CD14-positive monocyte (primary cell): ENCODE measurements around the gene RARB. TPM values are rescaled to one million over a fixed set of nuclear protein-coding genes. Genes with fewer than 3 reads are reported as not detected.

Experiments
- DNase-seq, 3 donors: peaks; one replicate each; pipeline ENCODE4 v3.0.0-alpha.2; 2011 to 2022
- H2AFZ ChIP-seq: 2 replicates; pipeline ENCODE4 v1.6.0; 2012; ENCODE audit warnings: mild to moderate bottlenecking, low read depth, low read length, inconsistent platforms; ENCODE audit not compliant: insufficient read depth, poor library complexity, severe bottlenecking
- H3K27ac ChIP-seq, 2 donors: 1 replicate in 1 of 2; 2 replicates in 1 of 2; pipeline ENCODE4 v1.5.1; 2012 to 2013; ENCODE audit warnings: low read length in 2 of 2, control low read depth in 1 of 2, inconsistent platforms in 1 of 2, low read depth in 1 of 2, mild to moderate bottlenecking in 1 of 2
- H3K27me3 ChIP-seq, 2 donors: one replicate each; pipeline versions ENCODE4 v1.6.0 to v1.6.1; 2011 to 2013; ENCODE audit warnings: low read length in 2 of 2; ENCODE audit not compliant: control insufficient read depth in 2 of 2, insufficient read depth in 2 of 2
- H3K36me3 ChIP-seq, 2 donors: replicated peaks in 1 of 2; 1 replicate in 1 of 2; 2 replicates in 1 of 2; pipeline versions ENCODE4 v1.5.1 to v1.6.1; 2012 to 2013; ENCODE audit warnings: low read length in 2 of 2, control low read depth in 1 of 2, inconsistent platforms in 1 of 2, mild to moderate bottlenecking in 1 of 2; ENCODE audit not compliant: insufficient read depth in 2 of 2, control insufficient read depth in 1 of 2
- H3K4me1 ChIP-seq, 2 donors: 1 replicate in 1 of 2; 2 replicates in 1 of 2; pipeline versions ENCODE4 v1.5.1 to v1.6.1; 2012 to 2013; ENCODE audit warnings: low read length in 2 of 2, control low read depth in 1 of 2, inconsistent platforms in 1 of 2, mild to moderate bottlenecking in 1 of 2, moderate library complexity in 1 of 2; ENCODE audit not compliant: insufficient read depth in 2 of 2, control insufficient read depth in 1 of 2
- H3K4me2 ChIP-seq: replicated peaks from 2 replicates; pipeline ENCODE3; 2012; ENCODE audit warnings: low read length, moderate library complexity, mild to moderate bottlenecking; ENCODE audit not compliant: poor library complexity, severe bottlenecking; ENCODE audit errors: extremely low read depth
- H3K4me3 ChIP-seq, 3 experiments: fragments of 200-600 bp in 1 of 3; sonication (generic) in 1 of 3; replicated peaks in 1 of 3; 1 replicate in 2 of 3; 2 replicates in 1 of 3; pipeline ENCODE4 v1.5.1; 2011 to 2013; ENCODE audit warnings: low read length in 3 of 3, mild to moderate bottlenecking in 3 of 3, control low read depth in 2 of 3, low read depth in 2 of 3, inconsistent platforms in 1 of 3, moderate library complexity in 1 of 3
- H3K79me2 ChIP-seq: 2 replicates; pipeline ENCODE4 v1.6.0; 2012; ENCODE audit warnings: mild to moderate bottlenecking, control low read depth, inconsistent platforms, low read length, moderate library complexity; ENCODE audit not compliant: insufficient read depth
- H3K9ac ChIP-seq: 2 replicates; pipeline ENCODE4 v1.6.0; 2017; ENCODE audit warnings: low read length, mild to moderate bottlenecking; ENCODE audit not compliant: insufficient read depth, poor library complexity, severe bottlenecking
- H3K9me3 ChIP-seq, 2 donors: replicated peaks in 1 of 2; 1 replicate in 1 of 2; 2 replicates in 1 of 2; pipeline versions ENCODE4 v1.5.1 to v1.6.1; 2012 to 2013; ENCODE audit warnings: low read length in 2 of 2, control low read depth in 1 of 2; ENCODE audit not compliant: control insufficient read depth in 1 of 2, insufficient read depth in 1 of 2
- H4K20me1 ChIP-seq: 2 replicates; pipeline ENCODE4 v1.6.0; 2012; ENCODE audit warnings: mild to moderate bottlenecking, low read length, control low read depth, moderate library complexity; ENCODE audit not compliant: insufficient read depth
- H3K27ac Mint-ChIP-seq, 7 donors: one replicate each; pipeline ENCODE4 v1.8.0; 2020; ENCODE audit warnings: mild to moderate bottlenecking in 7 of 7, mixed read lengths in 7 of 7, moderate library complexity in 6 of 7, inconsistent platforms in 2 of 7
- H3K27me3 Mint-ChIP-seq, 3 donors: one replicate each; pipeline ENCODE4 v1.8.0; 2021 to 2022; ENCODE audit warnings: low read depth in 3 of 3, mild to moderate bottlenecking in 3 of 3, mixed read lengths in 3 of 3, moderate library complexity in 3 of 3, inconsistent platforms in 1 of 3
- H3K36me3 Mint-ChIP-seq, 2 donors: one replicate each; pipeline ENCODE4 v1.8.0; 2020; ENCODE audit warnings: mixed read lengths in 2 of 2, inconsistent platforms in 1 of 2, mild to moderate bottlenecking in 1 of 2
- H3K4me1 Mint-ChIP-seq: one replicate; pipeline ENCODE4 v1.8.0; 2020; ENCODE audit warnings: mild to moderate bottlenecking, mixed read lengths
- H3K4me3 Mint-ChIP-seq, 2 donors: one replicate each; pipeline ENCODE4 v1.8.0; 2020; ENCODE audit warnings: mild to moderate bottlenecking in 2 of 2, mixed read lengths in 2 of 2, moderate library complexity in 1 of 2
- H3K9me3 Mint-ChIP-seq, 7 donors: one replicate each; pipeline ENCODE4 v1.8.0; 2020 to 2022; ENCODE audit warnings: mixed read lengths in 7 of 7, mild to moderate bottlenecking in 6 of 7, moderate library complexity in 6 of 7, inconsistent platforms in 2 of 7
- WGBS: methylation state at CpG from one replicate; pipeline ENCODE4 v1.1.5; 2013; ENCODE audit warnings: missing lambda C conversion rate; ENCODE audit not compliant: insufficient coverage; 5-methylcytosine and 5-hydroxymethylcytosine counted together
- intact Hi-C, 2 donors: fragments of 100-400 bp; cut with micrococcal nuclease; formaldehyde crosslinking; loops; one replicate each; pipeline versions ENCODE4 v1.15.0 to v1.15.1; 2023
- polyA plus RNA-seq, 3 donors: library from polyadenylated mRNA; depleted of rRNA in 1 of 3; unstranded in 2 of 3; stranded (reverse) in 1 of 3; fragments of 300-500 nt in 2 of 3; fragments of >200 nt in 1 of 3; fragmentation: Illumina TruSeq in 2 of 3; gene quantifications; 1 replicate in 2 of 3; 2 replicates in 1 of 3; pipeline ENCODE4 v1.2.3, GENCODE V29; 2012 to 2021
- TF ChIP-seq, protein P1 (sequence below): fragments of 200-600 bp; IDR thresholded peaks from one replicate; pipeline ENCODE4 v1.8.0; 2022; ENCODE audit warnings: antibody characterized with exemption, mild to moderate bottlenecking

The RARB gene
- polyA plus RNA-seq, 3 donors: not detected

DNA sequence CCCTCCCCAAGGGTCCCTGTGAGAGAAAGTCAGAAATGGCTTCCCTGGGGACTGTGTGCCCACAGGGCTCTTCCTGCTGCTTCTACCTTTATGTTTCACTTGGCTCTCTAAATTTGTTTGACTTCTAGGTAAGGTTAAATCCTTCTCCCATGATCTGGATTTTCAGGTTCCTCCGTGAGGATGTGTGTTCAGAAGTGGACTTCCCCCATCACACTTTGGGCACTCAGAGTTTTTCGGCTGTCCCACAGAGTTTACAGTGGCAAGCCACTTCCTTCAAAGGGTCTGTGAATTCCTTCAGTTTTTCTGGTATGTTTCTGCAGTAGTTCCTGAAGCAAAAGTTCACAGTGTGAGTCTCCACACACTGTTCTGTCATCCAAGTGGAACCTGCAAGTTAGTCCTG, 30.9 kb upstream of the RARB start:
- Mint-ChIP-seq H3K27me3 (peaks cover 0 to 1% (median 0%) of the 10 kb centered on the region in 3 donors), H3K9me3 (peaks cover 2 to 11% (median 4%) of the 10 kb centered on the region in 7 donors), H3K4me3 (no peak overlapping the region), H3K27ac (no peak overlapping the region), H3K4me1 (no peaks in the 10 kb centered on the region), H3K36me3 (no peaks in the 10 kb centered on the region)
- intact Hi-C loops: no loop called here
- no peak overlapping the region for H3K4me2 ChIP-seq
- TF ChIP-seq, protein P1, sequence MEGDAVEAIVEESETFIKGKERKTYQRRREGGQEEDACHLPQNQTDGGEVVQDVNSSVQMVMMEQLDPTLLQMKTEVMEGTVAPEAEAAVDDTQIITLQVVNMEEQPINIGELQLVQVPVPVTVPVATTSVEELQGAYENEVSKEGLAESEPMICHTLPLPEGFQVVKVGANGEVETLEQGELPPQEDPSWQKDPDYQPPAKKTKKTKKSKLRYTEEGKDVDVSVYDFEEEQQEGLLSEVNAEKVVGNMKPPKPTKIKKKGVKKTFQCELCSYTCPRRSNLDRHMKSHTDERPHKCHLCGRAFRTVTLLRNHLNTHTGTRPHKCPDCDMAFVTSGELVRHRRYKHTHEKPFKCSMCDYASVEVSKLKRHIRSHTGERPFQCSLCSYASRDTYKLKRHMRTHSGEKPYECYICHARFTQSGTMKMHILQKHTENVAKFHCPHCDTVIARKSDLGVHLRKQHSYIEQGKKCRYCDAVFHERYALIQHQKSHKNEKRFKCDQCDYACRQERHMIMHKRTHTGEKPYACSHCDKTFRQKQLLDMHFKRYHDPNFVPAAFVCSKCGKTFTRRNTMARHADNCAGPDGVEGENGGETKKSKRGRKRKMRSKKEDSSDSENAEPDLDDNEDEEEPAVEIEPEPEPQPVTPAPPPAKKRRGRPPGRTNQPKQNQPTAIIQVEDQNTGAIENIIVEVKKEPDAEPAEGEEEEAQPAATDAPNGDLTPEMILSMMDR: no peak
- no peaks in the 10 kb centered on the region for H3K79me2 ChIP-seq
- H2AFZ ChIP-seq: no peak overlapping the region
- DNase-seq: no peak
- no CpG with 5 or more reads among the region's 2 CpGs for WGBS
- H3K27ac ChIP-seq: no peak overlapping the region
- no peaks in the 10 kb centered on the region for H3K4me1 ChIP-seq
- H3K9ac ChIP-seq: no peak overlapping the region
- H3K4me3 ChIP-seq: no peak overlapping the region
- no peaks in the 10 kb centered on the region for H3K27me3 ChIP-seq
- no peaks in the 10 kb centered on the region for H4K20me1 ChIP-seq
- H3K9me3 ChIP-seq: peaks cover 0 to 8% of the 10 kb centered on the region in 2 donors
- no peaks in the 10 kb centered on the region for H3K36me3 ChIP-seq

DNA sequence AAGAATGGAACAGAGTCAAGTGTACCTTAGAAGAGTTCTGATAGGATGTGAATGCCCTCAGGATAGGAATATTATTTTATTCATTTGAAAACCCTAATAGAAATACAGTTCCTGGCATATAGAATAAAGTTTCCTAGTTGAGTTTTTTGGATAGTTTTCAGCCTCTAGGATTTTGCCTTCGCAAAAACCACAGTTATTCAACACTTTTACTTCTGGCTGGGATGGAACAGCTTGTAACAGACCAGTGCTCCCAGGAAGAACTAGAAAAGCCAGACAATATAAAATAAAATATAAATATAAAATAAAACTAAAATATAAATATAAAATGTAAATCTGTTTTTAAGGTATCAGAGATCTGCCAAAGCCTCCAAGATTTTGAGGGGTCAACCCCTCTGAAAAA, 27.5 kb upstream of the RARB start:
- H3K27me3 ChIP-seq: no peaks in the 10 kb centered on the region
- no CpG with 5 or more reads among the region's 1 CpG for WGBS
- H3K27ac ChIP-seq: no peak overlapping the region
- no peak for DNase-seq
- no peak overlapping the region for H3K4me2 ChIP-seq
- peaks cover 0 to 11% (median 4%) of the 10 kb centered on the region in 7 donors for H3K9me3 Mint-ChIP-seq
- H3K4me3 Mint-ChIP-seq: no peak overlapping the region
- no peak overlapping the region for H2AFZ ChIP-seq
- peaks cover 0 to 8% of the 10 kb centered on the region in 2 donors for H3K9me3 ChIP-seq
- no peak overlapping the region for H3K9ac ChIP-seq
- intact Hi-C loops: no loop called here
- no peak overlapping the region for H3K27ac Mint-ChIP-seq
- H3K4me1 Mint-ChIP-seq: no peaks in the 10 kb centered on the region
- TF ChIP-seq, protein P1: no peak
- H3K36me3 ChIP-seq: no peaks in the 10 kb centered on the region
- no peaks in the 10 kb centered on the region for H3K36me3 Mint-ChIP-seq
- no peaks in the 10 kb centered on the region for H3K4me1 ChIP-seq
- H3K79me2 ChIP-seq: no peaks in the 10 kb centered on the region
- H4K20me1 ChIP-seq: no peaks in the 10 kb centered on the region
- no peak overlapping the region for H3K4me3 ChIP-seq
- H3K27me3 Mint-ChIP-seq: peaks cover 0 to 2% (median 0%) of the 10 kb centered on the region in 3 donors
